HuH-7.5 (cell line): ENCODE results near the gene PSMA5.
"Not testable (repeated sequence)": the region's sequence is repeated elsewhere in the genome, so short reads cannot be mapped to it uniquely, and the experiment has no call there.

Source experiments
- DNase-seq: peaks from one replicate; pipeline ENCODE4 v3.0.0; 2011; ENCODE audit warnings: low spot score

Gene PSMA5

DNA sequence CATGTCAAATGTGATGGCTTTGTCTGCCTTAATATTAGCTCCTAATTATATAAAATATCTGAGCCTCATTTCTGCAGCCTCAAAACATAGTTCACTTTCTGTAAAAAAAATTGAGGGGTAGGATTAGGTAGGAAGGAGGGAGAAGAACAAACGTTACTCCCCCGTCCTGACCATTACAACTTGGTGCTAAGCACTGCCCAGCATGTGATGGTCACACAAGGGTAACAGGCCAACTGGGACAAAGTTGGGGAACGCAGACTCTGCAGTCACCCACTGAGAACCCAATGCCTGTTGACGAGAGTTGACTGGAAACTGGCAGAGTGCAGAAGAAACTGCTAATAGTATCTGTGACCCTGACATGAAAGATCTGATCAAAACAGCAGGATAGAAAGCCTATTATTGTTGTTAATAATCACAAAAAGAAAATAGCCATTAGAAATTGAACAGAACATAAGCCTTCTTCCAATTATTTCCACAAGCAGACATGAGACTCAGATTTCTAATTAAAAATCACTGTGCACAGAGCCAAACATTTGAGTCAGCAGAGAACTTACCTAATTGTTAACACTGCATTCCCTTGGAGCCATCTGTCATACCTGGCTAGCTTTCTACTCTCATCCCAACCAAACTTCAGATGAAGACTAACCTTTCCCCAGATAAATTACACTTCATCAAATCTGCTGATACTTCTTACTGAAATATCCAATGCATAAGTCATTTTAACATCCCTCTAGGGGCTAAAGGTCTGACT is 34.0 kb downstream of the PSMA5 start:
- no peak for DNase-seq

DNA sequence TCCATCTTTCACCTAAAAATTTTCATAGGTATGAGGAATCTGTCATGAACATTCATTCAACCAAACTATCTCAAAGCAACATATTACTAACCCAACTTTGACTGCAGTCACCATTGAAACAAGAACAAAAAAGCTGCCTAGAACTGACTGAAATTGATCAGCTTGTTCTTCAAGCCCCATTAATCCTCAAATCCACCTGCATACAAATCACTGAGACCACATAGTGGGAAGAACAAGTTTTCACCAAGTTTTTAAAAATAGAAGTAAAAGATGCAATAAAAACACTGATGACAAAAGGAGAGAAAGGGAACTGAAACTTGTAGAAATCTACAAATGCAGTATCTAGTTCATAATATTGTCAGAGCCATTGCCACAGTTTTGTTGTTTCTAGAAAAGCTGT is 34.6 kb downstream of the PSMA5 start:
- no peak for DNase-seq

DNA sequence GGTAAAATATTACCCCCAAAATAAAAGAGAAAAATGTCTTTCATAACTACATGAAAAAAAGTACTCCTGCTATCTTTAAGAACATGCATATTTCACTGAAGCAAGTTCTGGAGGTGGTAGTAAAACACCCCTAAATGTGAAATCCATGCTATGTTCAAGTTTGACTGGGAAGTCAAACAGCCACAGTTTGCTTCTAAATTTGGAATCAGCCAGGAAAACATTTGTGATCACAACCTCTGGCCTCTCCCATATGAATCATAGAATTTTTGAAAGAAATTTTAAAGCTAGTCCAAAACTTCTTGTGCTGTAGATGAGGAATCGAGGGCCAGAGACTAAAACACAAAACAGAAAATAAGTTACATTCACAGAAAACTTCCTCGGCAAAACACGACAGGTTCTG is 35.1 kb downstream of the PSMA5 start:
- no peak for DNase-seq

DNA sequence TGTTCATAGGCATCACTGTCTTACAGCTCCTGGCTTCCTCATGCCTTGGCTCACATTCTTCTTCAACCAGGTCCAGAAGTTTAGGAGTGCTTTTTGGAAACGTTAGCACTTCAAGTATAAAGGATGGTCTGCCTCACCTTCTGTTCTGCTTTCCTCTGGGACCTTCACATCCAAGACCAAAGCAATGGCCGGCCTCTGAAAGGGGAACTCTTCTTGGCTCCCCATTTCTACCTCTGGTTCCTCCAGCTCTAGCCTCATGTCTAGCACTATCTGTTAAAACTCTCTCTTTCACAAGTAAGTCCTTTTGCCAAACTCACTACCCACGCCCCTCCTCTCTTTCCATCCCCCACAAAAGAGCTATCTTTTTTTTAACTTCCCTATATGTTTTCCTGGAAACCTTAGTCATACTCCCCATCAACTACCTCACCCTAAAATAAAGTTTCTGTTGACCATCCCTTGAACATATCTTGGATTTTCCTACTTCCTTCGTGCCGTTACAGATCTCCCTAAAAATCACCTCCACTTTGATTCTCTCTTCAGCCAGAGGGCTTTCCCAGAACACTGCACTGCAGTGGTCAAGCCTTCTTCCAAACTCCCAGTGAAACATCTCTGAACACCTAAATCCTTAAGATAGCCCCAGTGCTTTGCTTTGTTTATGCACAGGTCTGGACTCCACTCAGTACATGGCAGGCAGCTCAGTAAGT is 36.5 kb downstream of the PSMA5 start:
- no peak for DNase-seq

DNA sequence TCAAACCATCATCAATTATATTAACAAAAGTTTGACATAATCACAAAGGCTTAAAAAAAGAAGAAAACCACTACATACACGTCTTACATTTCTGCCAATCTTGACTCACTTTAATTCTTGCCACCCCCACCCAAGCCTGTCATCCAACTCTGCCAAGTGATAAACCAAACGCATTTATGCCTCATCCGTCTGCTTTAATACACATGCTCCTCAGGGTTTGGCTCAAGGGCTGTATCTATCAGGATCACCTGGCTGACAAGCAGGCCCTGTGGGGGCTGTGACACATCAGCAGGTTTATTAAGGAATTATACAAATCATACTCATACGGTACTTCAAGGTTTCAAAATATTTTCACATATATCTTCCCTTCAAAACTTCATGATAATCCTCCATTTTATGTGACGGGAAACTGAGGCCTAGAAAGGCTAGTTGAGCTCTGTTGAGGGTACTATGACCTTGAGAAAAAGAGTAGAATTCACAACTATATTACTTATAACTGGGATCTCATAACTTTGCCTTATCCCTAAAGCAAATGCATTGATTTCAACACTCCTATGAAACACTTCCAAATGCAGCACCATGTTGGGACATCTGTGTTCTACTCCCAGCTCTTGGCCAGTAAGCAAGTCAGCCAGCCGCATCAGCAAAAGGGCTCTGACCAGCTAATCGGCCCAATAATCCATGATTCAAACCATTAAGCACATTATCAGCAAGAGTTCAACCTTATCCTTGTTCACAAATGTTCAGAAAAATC is 37.2 kb downstream of the PSMA5 start:
- DNase-seq, result no peak

DNA sequence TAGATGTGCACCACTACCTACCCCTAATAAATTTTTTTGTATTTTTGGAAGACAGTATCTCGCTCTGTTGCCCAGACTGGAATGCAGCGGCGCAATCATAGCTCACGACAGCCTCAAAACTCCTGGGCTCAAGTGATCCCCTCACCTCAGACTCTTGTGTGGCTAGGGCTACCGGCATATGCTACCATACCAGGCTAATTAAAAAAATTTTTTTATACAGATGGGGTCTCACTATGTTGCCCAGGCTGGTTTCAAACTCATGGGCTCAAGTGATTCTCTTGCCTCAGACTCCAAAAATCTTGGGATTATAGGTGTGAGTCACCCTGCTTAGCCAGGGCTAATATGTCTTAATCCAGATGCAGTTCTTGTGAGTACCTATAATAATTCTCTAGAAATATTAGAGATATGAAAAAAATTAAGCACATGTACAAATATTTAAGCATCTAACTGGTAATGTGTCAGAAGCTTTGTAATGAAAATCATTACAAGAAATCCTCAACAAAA is 38.0 kb downstream of the PSMA5 start:
- no peak for DNase-seq

DNA sequence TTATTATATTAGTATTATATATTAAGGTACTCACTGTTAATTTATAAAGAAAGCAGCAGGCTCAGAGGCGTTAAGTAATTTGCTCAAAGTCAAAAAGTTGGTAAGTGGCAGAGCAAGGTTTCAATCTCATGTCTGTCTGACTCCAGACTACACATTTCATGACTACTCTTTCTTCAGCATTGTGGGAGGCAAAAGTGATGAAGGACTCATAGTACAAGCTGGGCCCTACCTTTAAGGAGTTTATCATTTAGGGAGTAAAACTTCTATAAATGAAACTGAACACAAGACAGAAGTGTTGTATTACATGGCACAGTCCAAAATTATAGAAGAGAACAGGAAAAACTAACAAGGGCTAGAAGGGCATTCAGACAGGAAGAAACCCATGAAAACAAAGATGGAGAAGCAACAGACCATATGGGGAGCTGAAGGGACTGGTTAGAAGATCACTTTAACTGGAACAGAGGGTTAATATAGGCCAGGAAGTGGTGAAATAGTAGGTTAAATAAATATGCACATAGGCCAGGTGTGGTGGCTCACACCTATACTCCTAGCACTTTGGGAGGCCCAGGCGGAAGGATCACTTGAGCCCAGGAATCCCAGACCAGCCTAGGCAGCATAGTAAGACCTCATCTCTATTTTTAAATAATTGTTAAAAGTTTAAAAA is 40.1 kb downstream of the PSMA5 start:
- no peak for DNase-seq

DNA sequence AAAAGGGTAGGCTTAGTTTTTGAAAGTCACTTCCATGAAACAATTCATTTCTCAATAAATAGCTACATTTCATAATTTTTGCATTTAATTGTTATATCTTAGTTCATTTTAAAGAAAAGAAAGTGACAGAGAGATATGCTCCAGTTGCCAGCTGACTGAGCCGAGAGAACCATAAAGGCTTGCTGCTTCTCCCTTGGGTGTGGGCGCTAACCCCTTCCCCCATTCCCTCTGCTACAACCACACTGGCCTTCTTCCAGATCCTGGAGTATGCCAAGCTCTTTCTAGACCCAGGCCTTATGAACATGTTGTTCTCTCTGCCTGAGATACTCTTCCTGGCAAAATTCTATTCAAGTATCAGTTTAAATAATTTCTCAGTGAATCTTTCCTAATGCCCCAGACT is 40.8 kb downstream of the PSMA5 start:
- DNase-seq, result no peak

DNA sequence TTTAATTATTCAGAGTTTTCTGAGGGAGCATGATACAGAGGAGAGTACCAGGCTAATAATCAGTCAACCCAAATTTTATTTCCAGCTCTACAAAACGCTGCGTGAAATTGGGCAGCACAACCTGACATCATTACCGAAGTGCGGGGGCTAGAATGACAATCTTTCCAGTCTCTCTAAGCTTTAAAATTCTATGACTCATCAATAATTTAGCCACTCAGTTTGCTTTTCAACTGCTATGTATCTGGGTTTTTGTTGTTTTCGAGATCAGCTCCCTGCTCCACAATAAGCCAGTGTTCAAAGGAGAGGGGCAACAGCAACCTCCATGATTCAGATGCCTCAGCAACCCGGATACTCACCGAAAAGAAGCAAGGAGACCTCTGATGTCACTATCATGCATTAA is 42.4 kb downstream of the PSMA5 start:
- DNase-seq, result no peak

DNA sequence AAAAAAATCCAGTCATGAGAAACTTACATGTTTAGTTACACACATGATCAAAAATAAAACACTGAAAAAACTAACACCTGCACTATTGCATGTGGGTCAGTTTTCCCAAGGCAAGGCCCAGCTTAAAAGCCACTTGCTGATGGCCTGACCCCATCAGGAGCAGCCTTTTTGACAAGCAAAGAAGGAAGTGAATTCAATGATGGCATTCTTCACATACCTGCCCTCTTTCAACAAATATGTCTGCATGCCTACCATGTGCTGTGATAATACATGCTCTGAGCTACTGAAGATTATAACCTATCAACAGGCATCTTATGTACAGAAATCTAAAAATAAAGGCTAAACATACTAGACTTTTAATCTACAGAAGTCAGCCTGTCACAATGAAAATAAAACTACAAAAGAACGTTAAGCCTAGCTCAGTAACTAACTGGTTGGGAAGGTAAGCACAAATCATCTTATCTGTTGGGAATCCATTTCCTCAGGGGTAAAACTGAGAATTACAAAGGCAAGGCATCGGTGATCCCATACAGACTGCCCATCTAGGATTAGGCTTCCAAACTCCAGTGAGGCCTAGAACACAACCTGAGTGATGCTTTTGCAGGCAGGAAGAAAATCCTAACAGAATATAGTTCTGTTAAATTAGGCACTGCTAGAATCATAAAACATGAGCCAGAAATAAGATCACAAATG is 43.0 kb downstream of the PSMA5 start:
- DNase-seq, result no peak

DNA sequence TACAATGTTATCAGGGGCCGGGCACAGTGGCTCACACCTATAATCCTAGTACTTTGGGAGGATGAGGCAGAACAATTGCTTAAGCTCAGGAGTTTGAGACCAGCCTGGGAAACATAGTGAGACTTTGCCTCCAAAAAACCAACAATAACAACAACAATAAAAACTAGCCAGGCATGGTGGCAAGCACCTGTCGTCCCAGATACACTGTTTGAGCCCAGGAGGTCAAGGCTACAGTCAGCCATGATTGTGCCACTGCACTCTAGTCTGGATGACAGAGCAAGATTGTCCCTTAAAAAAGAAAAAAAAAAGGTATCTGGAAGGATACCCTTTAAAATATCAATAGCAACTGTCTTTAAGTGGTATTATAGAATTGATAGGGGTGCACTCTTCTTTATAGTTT is 44.7 kb downstream of the PSMA5 start:
- no peak for DNase-seq

DNA sequence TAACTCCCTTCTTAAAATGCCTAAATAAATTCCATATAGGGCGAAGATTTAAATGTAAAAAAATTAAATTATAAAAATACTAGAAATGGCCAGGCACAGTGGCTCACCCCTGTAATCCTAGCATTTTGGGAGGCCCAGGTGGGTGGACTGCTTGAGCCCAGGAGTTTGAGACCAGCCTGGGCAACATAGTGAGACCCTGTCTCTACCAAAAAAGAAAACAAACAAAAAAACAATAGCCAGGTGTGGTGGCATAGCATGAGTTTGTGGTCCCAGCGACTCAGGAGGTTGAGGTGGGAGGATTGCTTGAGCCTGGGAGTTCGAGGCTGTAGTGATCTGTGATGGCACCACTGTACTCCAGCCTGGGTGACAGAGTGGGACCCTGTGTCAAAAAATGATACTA is 46.3 kb downstream of the PSMA5 start:
- DNase-seq, result no peak

DNA sequence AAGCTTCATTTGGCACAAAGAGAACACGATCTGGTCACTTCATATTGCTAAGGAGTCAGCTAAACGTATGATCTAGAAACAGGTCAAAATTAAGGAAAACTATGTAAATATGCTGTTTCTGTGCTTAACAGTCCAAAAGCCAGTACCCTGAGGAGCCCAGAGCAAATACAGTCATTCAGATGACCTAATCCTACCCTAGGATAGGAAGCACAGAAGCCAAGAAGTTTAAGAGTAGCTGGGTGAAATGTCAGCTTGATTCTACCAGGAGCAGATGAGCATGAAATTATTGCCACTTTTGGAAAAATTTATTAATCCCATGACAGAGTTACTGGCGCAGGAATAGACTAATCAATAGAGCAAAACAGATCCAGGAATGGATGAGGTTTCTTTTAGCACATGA is 46.8 kb downstream of the PSMA5 start:
- no peak for DNase-seq

DNA sequence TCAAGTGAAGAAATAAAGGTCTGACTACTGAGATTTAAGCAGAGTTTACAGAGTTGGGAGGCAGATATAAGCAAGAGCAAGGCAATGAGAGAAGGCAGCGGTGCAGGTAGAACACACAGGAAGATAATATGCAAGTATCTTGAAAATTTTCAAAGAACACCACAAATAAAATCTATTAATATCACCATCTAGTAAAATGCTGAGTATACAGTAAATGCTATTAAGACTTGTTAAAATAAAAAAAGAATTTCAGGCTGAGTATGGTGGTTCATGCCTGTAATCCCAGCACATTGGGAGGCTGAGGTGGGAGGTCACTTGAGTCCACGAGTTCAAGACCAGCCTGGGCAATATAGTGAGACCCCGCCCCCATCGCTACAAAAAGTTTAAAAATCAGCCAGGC is 48.5 kb downstream of the PSMA5 start:
- DNase-seq, result no peak

DNA sequence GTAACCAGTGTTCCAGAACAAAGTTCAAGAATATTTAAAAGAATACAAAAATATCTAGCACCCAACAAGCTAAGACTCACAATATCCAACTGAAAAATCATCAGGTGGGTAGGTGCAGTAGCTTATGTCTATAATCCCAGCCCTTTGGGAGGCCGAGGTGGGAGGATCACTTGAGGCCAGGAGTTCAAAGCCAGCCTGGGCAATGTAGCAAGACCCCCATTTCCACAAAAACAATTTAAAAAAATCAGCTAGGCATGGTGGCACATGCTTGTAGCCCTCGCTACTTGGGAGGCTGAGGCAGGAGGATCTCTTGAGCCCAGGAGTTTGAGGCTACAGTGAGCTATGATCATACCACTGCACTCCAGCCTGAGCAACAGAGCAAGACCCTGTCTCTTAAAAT is 52.6 kb downstream of the PSMA5 start:
- DNase-seq, result not testable (repeated sequence)

DNA sequence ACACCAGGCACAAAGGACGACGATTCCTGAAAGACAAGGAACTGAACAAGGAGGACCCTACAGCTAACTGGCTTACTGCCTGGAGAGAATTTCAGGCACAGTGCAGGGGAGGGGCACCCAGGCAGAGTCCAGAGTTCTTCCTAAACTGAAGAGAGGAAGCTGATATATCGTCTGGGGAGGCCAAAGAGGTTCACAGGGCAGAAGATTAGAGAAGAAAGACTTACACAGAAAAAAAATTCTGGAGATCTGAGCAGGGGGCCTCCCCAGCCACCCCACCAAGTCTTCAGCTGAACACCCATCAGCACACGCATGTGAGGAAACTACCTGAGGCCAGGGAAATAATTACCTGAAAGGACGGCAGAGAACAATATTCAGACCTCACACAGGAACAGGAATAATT is 53.1 kb downstream of the PSMA5 start:
- no peak for DNase-seq

DNA sequence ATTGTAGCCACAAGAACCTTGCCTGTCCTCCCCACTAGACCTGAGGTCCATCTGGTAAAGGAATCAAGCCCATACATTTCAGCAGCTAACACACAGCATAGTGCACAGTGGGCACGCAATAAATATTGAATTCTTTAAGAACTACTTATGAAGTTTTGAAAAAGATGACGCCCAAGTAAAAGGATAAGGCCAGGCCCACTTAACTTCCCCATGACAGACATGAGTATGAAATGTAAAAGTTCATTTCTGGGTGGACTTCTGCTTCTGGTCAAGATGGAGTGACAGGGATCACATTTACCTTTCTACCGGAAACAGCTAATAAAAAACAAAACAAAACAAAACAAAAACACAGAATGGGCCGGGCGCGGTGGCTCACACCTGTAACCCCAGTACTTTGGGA is 54.0 kb downstream of the PSMA5 start:
- DNase-seq, result no peak

DNA sequence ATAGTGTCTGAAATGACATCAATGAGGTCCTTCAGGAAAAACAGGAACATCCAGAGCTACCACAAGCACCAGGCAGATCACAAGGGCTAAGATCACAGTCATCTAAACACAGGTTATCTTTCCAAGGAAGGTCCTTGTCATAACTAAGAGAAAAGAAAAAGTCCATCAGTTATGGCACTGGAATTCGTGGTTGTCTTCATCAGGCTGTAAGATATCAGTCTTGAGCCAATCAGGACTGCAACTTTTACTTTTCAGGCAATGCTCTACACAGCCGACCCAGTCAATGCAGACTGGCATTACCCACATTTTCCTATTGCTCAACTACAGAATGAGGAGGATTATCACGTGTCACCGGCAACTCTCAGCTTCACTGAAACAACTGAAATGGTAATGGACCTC is 54.9 kb downstream of the PSMA5 start:
- DNase-seq, result no peak

DNA sequence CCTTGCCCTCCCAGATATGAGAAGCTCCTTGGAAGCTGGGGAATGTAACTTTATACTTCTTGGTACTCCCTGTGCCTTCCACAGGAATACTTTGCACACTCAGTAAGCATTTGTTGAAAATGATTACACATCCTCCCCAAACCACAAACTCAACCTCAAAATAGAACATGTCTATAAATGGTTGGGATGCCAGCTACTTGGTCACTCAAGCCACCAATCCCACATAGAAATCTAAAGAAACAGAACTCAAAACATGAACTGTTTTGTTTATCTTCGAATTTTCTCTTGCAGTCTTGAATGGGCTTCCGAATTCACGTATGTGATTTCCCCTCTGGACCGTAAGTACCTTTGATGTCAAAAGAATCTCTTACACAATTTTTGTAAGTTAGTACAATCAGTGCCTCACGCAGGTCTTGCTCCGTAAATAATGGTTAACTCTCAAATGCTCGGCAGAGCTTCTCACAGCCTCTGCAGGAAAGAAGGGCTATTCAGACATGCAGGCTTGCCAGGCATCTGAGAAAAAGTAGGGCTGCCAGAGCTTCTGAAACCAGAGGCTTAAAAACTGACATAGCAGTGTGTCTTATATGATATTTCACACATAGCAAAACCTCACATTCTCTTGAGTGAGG is 55.4 kb downstream of the PSMA5 start:
- DNase-seq, result no peak

DNA sequence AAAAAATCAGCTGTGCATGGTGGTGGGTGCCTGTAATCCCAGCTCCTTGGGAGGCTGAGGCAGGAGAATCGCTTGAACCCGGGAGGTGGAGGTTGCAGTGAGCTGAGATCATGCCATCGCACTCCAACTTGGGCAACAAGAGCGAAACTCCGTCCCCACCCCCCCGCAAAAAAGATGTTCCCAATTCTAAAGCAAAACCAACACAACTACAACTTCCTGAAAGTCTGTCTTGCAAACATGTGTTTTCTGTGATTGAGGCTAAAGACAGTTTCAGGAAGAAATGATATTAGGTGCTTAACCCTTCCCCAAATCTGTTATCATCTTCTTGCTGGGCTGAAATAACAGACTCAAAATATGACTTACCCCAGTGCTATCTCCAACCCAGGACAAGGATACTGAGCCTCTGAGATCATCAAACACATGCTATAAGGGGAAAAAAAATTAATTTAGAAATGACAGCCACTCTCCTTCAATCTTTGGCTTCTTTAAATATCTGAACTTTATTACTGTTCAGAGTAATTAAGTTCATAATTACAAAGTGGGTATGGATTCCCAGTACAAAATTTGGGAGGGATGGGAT is 57.0 kb downstream of the PSMA5 start:
- no peak for DNase-seq

DNA sequence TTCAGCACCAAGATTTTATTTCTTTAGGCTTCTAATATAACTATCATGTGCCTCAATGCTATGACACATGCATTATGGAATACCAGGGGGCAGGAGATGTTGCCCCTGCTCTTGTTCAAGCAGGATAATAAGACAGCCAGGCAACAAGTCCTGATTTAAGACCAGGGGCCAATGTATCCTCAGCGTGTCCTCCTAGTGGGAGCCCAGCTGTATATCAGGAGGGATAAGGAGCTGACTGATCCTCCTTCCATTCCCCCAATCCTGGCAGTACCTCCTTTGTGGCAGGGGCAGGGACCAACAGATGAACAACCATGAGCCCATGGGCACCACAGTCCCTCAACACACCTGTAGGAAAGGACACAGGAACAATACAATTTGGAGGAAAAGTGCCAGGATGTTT is 57.8 kb downstream of the PSMA5 start:
- no peak for DNase-seq
